HG03342 (cell line): Measurements from ENCODE around the gene HMGB1.
A peak's percentile ranks its signal among the peaks of the same experiment; 100 is the strongest.
"Not testable (repeated sequence)": the region's sequence is repeated elsewhere in the genome, so short reads cannot be mapped to it uniquely, and the experiment has no call there.

Source experiments
- ATAC-seq: cut with Tn5 transposase; IDR thresholded peaks from one replicate; pipeline ENCODE4 v1.9.1; 2021; ENCODE audit warnings: mild to moderate bottlenecking, moderate library complexity; ENCODE audit not compliant: unreplicated experiment

HMGB1 gene

GRCh38 chr13:30466841-30467252, 1.1 kb upstream of the HMGB1 start:
- ATAC-seq: no peak

- ATAC-seq: no peak
Measured at GRCh38 chr13:30466358-30466714, 600 bp upstream of the HMGB1 start.

- no peak for ATAC-seq
Measured at GRCh38 chr13:30465343-30465592, 468 bp downstream of the HMGB1 start.

GRCh38 chr13:30464496-30465342, 1.0 kb downstream of the HMGB1 start:
- peak; percentile 34 for ATAC-seq

GRCh38 chr13:30463787-30464495, 1.8 kb downstream of the HMGB1 start:
- ATAC-seq: peak; percentile 30

- ATAC-seq: not testable (repeated sequence)
Measured at GRCh38 chr13:30461279-30462066, 4.3 kb downstream of the HMGB1 start.

GRCh38 chr13:30457306-30457891, 8.3 kb downstream of the HMGB1 start:
- ATAC-seq: no peak

GRCh38 chr13:30456290-30456689, 9.4 kb downstream of the HMGB1 start:
- ATAC-seq: no peak

GRCh38 chr13:30454991-30455390, 10.7 kb downstream of the HMGB1 start:
- no peak for ATAC-seq

GRCh38 chr13:30453727-30454126, 12.0 kb downstream of the HMGB1 start:
- no peak for ATAC-seq

- not testable (repeated sequence) for ATAC-seq
Measured at GRCh38 chr13:30451476-30451875, 14.3 kb downstream of the HMGB1 start.

- ATAC-seq: no peak
Measured at GRCh38 chr13:30450066-30450465, 15.7 kb downstream of the HMGB1 start.

- no peak for ATAC-seq
Measured at GRCh38 chr13:30448441-30448840, 17.3 kb downstream of the HMGB1 start.

GRCh38 chr13:30446126-30446500, 19.6 kb downstream of the HMGB1 start:
- no peak for ATAC-seq

GRCh38 chr13:30443957-30444404, 21.8 kb downstream of the HMGB1 start:
- peak; percentile 44 for ATAC-seq

GRCh38 chr13:30443491-30443890, 22.2 kb downstream of the HMGB1 start:
- not testable (repeated sequence) for ATAC-seq

- no peak for ATAC-seq
Measured at GRCh38 chr13:30442926-30443325, 22.8 kb downstream of the HMGB1 start.

- no peak for ATAC-seq
Measured at GRCh38 chr13:30440910-30441703, 24.6 kb downstream of the HMGB1 start.

- ATAC-seq: no peak
Measured at GRCh38 chr13:30438286-30438685, 27.4 kb downstream of the HMGB1 start.

- ATAC-seq: no peak
Measured at GRCh38 chr13:30437177-30437576, 28.6 kb downstream of the HMGB1 start.
